NCI-H226 (cell line): ENCODE results near the gene MAD1L1.
A peak's percentile ranks its signal among the peaks of the same experiment; 100 is the strongest.

Experiments used
- DNase-seq: peaks from one replicate; pipeline ENCODE4 v3.0.0-alpha.2; 2015

MAD1L1 gene

DNA sequence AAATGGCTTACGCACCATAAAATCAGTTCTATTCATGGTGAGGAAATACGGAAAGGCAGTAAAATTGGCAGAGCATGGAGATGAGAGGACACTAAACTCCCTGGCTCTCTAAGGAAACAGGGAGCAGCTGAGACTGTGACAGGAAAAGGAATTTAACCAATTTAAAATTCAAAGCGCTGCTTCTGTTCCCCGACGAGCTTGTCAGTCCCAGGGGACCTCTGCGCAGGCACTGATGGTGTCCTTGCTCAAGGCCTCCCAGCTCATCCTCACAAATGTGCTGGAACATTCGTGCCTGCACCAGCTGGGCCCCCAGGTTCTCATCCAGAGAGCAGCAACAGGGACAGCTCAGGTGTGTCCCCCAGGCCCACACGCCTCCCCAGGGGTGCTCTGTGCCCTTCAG, 101.4 kb downstream of the MAD1L1 start:
- no peak for DNase-seq

GRCh38 chr7:2130096-2130375, 102.7 kb downstream of the MAD1L1 start:
- DNase-seq: no peak

DNA sequence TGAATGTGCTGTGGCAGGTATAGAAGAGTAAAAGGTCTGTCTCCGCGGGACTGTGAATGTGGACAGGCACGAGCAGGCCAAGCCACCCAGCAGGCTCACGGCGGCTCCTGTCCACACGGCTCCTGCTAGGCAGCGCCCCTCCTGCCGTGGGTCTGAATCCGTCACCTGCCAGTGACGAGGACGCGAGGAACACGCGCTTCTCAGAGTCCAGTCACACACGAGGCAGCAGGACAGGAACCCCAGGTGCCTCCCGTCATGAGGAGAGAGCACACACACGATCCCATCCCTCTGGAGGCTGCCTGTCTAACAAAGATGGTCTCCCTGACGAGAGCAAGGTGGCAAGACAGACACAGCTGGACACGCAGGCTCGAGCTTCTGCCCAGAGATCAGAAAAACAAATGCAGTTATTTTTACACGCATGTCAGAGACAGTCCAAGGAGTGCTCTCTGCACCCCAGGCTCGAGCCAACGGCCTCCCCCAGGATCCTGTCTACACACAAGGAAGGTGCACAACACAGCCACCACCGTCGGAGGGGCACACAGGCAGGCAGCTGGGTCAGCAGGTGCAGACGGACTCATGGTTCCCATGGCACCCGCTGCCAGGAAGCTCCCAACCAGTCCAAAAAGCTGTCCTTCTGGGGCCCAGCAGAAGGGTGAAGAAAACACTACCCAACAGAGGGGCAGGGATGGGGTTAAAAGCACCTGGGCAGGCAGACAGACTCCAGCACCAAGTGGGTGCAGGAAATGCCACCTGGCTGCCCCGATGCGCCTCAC, 103.2 kb downstream of the MAD1L1 start:
- DNase-seq: no peak

DNA sequence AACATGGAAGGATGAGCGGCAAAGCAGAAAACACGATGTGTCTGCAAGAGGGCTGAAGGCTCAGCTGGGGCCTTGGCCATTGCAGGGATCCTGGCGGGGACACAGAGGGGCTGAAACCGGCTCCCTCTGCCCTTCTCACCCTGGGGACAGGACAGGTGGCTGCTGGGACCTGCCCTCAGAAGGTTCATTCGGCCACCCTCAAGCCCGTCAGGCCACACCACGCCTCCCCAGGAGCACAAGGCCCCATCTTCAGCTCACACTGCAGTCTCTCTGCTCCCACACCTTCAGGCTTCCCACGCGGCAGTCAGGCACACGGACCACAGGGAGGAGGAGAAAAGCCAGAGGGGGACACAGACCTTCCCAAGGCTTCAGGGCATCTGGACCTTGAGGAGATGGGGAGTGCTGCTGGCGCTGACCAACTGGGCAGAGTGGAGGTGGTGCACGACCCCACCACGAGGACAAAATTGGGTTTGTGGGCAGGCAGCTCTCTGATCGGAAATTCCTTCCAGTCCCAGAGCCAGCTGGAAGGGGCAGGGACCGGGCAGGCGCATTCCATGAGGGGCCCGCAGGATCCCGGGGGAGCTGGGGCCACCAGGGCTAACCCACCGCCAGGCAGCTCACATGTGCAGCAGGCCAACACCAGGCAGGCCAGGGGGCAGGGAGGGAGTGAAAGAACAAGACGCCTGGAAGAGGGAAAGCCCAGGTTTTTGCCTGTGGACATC, 104.0 kb downstream of the MAD1L1 start:
- DNase-seq: no peak

DNA sequence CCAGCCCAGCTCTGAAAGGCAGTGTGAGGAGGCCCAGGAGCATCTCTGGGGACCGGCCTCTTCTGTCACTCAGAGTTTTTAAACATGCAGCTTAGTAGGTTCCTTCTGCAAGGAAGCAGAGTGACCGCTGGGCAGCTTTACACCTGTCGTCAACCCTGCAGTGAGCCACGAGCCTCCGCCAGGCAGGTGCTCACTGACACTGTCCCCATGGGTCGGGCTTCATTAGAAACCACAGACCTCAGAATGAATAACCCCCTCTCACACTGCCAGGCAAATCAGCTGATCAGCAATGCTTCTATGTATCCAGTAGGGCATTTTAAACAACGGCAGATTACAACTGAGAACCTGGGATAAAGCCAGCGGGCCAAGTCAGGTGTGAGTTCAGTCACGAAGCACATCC, 106.1 kb downstream of the MAD1L1 start:
- no peak for DNase-seq

DNA sequence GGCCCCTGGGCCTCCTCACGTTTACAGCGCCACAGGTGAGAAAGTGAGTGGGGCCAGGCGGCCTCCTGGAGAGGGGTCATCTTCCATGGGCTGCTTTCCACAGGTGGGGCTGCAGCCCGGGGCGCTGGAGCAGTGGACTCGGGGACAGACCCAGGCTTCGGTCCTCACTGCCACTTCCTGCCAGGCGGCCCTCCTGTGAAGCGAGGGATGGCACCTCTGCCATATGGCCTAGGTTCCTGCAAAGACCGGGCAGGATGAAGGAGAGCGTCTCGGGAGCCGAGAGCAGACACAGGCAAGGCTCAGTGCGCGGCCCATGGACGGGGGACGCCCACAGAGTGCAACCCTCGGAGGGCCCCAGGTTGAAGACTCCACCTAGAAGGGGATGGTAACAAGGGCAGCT, 106.8 kb downstream of the MAD1L1 start:
- DNase-seq: no peak

- no peak for DNase-seq
These were observed 108.0 kb downstream of the MAD1L1 start for GRCh38 chr7:2124604-2125345.

- no peak for DNase-seq
These were observed 108.8 kb downstream of the MAD1L1 start for GRCh38 chr7:2123916-2124315.

GRCh38 chr7:2123360-2123759, 109.4 kb downstream of the MAD1L1 start:
- DNase-seq: no peak

DNA sequence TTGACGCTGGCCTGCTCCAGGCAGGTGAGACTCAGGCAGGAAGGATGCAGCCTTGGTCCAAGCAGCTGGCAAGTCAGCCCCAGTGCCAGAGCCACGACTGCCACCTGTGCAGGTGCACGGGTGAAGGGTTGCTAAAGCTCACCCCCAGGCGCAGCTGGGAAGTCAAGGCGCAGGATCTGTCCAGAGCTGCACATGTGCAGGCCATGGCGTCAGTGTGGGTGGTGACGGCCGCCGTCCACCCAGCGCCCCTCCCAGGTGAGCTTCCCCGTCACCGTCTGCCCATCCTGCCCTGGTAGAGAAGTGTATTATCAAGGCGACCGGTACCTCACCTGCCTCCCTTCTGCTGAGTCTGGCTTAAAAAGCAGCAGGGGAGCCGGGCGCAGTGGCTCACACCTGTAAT, 110.1 kb downstream of the MAD1L1 start:
- no peak for DNase-seq

GRCh38 chr7:2120841-2121830, 111.6 kb downstream of the MAD1L1 start:
- no peak for DNase-seq

GRCh38 chr7:2120251-2120660, 112.5 kb downstream of the MAD1L1 start:
- no peak for DNase-seq

GRCh38 chr7:2118630-2119190, 114.0 kb downstream of the MAD1L1 start:
- no peak for DNase-seq

DNA sequence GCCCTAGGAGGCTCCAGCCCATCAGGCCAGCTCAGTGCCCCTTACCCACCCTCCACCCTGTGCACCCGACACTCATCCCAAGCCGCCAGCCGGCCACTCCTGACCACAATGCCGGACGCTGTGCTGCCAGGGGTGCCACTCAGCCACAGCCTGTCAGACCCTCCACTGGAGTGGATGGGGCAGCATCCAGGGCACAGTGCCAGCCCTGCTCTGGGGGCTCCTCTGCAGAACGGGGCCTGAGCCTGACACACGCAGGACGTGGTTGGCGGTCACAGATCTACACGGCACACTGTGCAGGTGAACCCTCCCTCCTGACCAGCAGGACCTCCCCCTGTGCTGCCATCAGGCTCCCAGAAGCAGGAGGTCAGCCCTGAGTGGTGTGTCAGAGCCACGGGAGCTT, 114.7 kb downstream of the MAD1L1 start:
- no peak for DNase-seq

DNA sequence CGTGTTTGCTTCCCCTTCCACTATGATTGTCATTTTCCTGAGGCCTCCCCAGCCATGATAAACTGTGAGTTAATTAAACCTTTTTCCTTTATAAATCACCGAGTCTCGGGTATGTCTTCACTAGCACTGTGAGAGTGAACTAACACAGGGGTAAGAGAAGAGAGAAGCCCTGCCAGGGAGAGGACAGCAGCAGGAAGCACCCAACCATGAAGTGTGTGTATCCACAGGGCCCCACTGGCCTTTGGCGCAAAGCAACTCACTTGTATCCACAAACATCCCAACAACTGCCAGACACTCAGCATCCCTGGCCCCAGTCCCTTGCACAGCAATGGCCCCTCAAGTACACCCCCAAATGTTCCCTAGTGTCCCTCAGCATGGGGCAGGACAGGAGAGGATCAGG, 115.1 kb downstream of the MAD1L1 start:
- no peak for DNase-seq

GRCh38 chr7:2116989-2117591, 115.7 kb downstream of the MAD1L1 start:
- peak; percentile 52 for DNase-seq

- DNase-seq: no peak
These were observed 116.3 kb downstream of the MAD1L1 start for GRCh38 chr7:2116448-2116810.

DNA sequence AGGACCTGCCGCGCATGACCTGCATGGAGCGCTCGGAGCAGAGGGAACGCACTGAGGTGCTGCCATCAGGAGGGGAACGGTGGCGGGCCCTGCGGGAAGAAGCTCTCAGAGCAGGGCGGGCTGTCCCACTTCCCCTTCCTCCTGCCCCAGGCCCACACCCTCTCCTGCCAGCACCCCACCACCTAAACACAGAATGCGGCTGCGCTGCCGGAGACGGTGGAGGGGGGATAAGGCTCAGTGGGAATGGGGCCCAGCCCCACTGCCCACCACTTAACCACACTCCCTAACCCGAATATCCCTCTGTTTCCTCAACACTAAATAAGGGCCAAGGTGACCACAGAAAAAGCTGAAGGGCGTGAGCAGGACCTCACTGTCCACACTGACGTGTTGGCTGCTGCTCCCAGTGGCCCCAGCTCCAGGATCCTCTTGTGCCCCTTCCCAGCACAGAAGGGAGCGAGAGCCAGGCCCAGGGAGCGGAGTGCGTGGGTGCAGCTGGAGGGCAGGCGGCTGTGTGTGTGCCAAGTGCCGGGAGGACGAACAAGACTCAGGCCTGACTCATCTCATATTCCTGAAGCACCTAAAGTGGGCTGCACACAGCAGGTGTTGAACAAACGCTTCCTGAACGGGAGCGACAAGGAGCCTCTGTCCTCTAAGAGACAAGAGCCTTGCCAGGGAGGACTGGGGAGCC, 116.8 kb downstream of the MAD1L1 start:
- peak; percentile 91 for DNase-seq

- DNase-seq: no peak
These were observed 117.6 kb downstream of the MAD1L1 start for GRCh38 chr7:2114926-2115759.

GRCh38 chr7:2114052-2114451, 118.7 kb downstream of the MAD1L1 start:
- DNase-seq: peak; percentile 73
